NAMALWA (cell line): Measurements from ENCODE around the gene PDPR.
A peak's percentile ranks its signal among the peaks of the same experiment; 100 is the strongest.
"Not testable (repeated sequence)": the region's sequence is repeated elsewhere in the genome, so short reads cannot be mapped to it uniquely, and the experiment has no call there.

Experiments
- DNase-seq: peaks from one replicate; pipeline ENCODE4 v3.0.0-alpha.2; 2015; ENCODE audit warnings: low spot score

Gene PDPR

DNA sequence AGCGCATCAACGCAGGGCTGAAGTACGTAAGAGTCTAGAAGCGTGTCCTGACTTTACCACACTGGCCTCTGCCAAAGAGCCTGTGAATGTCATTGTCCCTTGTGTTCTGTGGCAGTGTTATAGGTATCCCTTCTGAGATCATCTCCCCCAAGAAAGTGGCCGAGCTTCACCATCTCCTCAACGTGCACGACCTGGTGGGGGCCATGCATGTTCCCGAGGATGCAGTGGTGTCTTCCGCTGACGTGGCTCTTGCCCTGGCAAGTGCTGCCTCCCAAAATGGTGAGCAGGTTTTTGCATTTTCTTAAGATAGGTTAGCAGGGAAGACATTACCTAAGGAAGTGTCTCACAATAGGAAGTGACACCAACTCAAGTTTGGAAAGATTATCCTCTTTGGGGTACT lies 14.7 kb downstream of the PDPR start:
- not testable (repeated sequence) for DNase-seq

GRCh38 chr16:70135796-70136195 lies 21.7 kb downstream of the PDPR start:
- DNase-seq: not testable (repeated sequence)

DNA sequence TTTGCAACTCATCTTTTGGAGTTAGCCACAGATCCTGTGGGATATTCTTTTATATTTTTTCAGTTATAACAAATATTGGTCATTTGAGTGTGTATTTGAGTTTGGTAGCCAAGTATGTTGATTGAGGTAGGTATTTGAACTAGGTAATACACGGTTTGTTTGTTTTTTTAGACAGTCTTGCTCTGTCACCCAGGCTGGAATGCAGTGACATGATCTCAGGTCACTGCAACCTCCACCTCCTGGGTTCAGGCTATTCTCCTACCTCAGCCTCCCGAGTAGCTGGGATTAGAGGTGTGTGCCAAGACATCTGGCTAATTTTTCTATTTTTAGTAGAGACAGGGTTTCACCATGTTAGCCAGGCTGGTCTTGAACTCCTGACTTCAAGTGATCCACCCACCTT lies 22.5 kb downstream of the PDPR start:
- DNase-seq: not testable (repeated sequence)

DNA sequence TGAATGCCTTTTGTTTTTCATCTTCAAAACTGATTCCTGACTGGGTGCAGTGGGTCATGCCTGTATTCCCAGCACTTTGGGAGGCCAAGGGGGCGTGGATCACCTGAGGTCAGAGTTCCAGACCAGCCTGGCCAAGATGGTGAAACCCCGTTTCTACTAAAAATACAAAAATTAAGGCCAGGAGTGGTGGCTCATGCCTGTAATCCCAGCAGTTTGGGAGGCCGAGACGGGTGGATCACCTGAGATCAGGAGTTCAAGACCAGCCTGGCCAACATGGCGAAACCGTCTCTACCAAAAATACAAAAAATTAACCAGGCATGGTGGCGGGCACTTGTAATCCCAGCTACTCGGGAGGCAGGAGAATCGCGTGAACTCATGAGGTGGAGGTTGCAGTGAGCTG lies 28.6 kb downstream of the PDPR start:
- not testable (repeated sequence) for DNase-seq

- DNase-seq: not testable (repeated sequence)
Measured at GRCh38 chr16:70143231-70143895, 29.2 kb downstream of the PDPR start.

- not testable (repeated sequence) for DNase-seq
Measured at GRCh38 chr16:70147853-70148252, 33.7 kb downstream of the PDPR start.

- DNase-seq: not testable (repeated sequence)
Measured at GRCh38 chr16:70148453-70148852, 34.3 kb downstream of the PDPR start.

DNA sequence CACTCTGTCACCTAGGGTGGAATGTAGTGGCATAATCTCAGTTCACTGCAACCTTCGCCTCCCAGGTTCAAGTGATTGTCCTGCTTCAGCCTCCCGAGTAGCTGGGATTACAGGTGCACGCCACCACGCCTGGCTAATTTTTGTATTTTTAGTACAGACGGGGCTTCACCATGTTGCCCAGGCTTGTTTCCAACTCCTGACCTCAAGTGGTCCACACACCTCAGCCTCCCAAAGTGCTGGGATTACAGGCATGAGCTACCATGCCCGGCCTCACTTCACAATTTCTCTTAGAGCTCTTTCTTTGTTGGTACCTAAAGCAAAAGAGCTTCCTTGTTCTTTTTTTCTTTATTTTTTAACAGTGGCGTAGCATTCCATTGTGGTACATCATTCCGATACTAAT lies 35.2 kb downstream of the PDPR start:
- DNase-seq: not testable (repeated sequence)

DNA sequence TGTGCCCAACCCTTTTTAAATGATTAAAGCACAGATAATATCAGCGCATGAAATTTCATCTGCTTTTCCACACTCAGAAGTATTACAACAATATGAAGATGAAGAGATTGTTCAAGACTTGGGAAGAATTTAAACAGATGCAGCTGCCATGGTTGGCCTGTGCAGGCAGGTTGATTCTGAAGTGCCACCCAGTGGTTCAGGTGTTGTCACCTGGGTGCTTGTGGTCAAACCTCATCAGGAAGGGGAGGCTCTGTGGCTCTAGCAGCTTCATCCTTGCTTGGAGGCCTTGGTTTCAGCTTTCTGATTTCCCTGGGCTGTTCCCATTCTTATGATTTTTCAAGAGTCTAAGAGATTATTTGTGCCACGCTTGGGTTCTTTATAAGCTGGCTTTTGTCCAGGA lies 37.3 kb downstream of the PDPR start:
- no peak for DNase-seq

DNA sequence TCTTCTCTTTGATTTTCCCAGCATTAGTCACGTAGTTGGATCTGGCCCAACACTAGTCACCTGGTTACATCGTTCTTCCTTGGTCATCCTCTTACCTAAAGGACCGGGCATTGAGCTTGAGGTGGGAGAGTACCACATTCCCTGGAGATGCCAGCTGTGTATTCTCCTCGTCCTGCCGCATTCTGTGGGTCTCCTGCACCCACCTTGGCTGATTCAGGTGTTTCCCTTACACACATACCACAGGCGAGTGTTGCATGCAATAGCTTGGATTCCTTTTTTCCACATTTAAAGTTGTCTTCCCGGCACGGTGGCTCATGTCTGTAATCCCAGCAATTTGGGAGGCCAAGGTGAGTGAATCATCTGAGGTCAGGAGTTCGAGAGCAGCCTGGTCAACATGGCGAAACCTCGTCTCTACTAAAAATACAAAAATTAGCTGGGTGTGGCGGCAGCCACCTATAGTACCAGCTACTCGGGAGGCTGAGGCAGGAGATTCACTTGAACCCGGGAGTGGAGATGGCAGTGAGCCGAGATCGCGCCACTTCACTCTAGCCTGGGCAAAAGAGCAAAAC lies 37.9 kb downstream of the PDPR start:
- no peak for DNase-seq

GRCh38 chr16:70152578-70153302 lies 38.6 kb downstream of the PDPR start:
- no peak for DNase-seq

DNA sequence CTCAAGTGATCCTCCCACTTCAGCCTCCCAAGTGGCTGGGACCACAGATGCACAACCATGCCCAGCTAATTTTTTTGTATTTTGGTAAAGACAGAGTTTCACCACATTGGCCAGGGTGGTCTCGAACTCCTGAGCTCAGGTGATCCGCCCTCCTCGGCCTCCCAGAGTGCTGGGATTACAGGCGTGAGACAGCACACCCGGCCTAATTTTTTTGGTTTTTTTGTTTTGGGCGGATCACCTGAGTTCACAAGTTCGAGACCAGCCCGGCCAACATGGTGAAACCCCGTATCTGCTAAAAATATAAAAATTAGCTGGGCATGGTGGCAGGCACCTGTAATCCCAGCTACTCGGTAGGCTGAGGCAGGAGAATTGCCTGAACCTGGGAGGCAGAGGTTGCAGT lies 40.6 kb downstream of the PDPR start:
- DNase-seq: not testable (repeated sequence)

DNA sequence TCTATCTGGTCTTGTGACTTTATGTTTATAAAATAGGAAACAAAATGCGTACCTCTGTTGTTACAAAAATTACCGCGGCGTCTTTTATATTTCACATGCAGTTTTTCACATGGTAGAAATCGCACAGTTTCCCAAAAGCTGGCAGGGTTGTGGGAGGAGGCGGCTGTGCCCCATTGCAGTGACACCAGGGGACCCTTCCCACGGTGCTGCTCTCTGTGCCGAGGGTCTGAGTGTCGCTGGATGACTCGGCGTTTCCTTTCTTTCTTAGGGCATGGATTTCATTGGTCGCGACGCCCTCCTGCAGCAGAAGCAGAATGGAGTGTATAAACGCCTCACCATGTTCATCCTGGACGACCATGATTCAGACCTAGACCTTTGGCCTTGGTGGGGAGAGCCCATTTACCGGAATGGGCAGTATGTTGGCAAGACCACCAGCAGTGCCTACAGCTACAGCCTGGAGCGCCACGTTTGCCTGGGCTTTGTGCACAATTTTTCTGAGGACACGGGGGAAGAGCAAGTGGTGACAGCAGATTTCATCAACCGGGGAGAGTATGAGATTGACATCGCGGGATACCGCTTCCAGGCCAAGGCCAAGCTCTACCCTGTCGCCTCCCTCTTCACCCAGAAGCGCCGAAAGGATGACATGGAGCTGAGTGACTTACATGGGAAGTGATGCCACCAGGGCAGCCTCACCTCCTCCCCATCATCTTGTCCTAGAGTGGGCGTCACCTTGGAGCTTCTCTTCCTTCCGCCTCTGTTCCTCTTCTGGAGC lies 42.3 kb downstream of the PDPR start:
- DNase-seq: no peak

- DNase-seq: no peak
Measured at GRCh38 chr16:70157105-70157476, 43.0 kb downstream of the PDPR start.

DNA sequence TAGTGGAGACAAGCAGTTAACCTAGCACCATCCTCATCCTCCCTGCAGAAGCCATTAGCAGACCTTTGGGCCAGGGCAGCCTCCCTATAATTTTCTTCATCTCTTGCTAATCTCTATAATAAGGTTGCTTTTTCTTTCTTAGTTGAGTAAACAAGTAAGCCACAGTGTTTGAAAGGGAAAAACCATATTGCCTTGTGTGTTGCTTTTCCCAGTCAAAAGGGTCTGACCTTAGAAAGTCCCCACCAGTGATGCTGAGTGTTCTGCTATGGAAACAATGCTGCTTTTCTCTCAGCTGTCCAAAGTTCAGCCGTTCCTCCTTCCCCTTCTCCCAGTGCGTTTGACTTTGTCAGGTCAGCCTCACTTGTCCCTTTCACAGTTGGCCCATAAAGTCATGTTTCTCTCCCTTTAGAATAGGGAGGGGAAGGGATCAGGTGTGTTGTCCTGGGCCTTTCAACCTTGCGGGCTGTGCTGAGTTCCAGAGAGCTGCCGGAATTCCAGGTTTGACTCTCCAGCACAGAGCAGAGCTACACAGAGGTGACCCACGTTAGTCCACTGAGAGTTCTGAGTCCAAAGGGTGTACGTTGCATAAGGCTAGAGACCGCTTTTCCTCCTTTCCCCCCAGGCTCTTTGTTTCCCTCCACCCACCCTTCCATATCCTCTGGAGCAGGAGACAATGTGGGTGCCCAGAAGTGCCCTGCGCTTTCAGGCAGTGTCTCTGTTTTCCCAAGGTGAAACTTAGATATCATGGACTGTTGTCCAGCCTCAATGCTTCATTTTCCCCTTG lies 43.5 kb downstream of the PDPR start:
- DNase-seq: no peak

DNA sequence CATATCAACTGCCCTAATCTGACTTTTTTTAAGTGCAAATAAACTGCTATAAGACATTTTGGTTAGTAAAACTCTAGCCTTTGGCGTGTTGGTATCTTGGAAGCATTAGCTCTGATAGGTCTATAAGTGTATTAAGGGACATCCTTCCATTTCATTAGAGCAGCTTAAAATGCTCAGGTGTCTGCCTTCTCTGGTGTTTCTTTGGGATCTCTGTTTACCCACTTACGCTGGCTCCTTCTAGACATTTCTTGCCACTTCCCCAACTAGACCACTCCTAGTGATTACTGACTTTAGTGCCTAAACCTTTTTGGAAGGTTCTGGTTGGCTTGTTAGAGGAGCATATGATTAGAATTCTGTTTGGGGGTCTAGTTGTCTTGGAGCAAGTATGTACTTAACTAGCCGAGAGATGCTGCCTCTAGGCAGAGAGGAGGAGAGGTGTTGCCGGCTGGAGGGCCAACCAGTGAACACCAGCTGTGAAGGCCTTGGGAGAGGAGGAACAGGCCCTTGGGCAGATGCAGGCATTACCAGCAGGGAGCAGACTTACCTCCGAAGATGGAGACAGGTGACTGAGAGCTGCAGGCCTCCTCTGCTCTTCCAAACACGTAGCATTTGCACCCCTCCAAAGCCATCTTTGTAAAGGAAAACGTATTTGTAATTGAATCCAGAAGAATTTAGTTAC lies 44.3 kb downstream of the PDPR start:
- peak; percentile 11 for DNase-seq

DNA sequence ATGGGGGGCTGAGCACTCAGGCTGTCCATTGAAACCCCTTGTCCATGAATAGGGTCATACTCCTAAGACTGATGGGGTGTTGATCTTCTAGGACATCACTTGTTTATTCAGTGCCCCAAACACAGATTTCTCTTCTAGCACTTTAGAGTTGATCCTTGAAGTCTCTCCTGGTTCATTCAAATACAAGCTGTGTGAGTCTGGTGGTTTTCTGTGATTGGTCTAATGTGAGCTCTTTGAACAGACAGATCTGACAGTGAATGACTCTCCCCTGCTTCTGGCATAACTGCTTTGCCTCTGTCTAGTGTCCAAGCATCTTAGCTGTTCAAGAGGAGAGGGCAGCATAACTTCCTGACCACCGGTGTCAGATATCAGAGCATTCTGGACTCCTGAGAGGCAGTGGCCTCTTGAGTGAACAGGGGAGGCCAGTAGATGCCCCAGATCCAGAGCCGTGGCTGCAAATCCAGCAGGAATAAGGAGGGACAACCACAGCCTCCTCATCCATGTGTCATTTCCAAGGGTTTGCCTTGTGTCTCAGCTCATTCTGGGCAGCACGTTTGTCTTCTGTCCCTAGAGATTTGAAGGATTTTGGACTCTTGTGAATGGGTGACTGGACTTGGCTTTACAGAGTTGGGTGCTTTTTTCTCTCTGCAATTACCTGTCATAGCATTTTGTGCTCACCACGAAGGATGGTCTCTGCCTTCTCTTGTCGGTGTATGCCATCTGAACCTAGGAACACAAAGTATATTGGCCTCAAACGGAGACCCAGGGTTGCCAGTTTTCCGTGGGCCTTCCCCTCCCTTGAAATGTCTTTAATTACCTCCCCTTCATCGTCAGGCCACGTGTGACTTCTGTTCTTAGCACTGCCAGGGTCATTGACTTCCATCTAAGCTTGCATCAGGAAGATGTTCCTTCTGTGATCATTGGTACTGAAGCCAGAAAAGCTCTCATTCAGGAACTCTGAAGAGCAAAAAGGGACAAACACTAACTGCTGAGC lies 45.5 kb downstream of the PDPR start:
- peak; percentile 10 for DNase-seq

DNA sequence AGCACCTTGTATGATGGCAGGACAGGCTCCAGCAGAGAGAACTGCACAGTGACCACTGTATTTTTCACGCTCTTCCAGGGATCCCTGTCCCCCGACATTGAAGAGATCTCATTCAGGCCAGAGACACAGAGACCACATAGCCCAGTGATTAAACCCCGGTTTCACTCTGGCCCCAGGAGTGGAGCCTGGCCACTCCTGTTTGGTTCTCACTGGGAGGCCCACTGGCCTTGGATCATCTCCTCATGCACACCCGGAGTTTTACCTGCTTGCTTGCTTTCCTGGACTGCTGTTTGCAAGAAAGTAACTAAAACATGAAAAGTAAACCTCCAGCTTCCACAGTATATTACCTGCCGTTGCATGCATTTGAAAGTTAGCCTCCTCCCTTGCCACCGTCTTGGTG lies 46.3 kb downstream of the PDPR start:
- no peak for DNase-seq

GRCh38 chr16:70160821-70161220 lies 46.7 kb downstream of the PDPR start:
- no peak for DNase-seq

DNA sequence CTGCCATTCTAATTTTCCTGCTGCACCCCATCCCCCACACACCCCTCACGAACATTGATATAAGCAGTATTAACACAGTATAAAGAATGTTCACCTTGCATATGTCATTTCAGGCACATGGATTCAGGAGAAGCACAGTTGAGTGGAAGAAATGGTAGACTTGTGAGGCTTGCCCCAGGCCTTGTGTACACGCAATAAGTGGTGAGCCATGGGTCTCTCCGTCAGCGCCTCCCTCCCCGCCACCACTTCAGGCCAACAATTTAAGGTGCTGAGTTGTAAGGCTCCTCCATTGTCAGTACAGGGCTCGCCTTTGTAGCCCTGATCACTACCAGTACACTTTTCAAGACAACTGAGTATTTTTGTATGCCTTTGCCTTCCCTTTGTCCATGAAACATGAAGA lies 47.2 kb downstream of the PDPR start:
- peak; percentile 15 for DNase-seq
